HG03066 (cell line): Measurements from ENCODE around the gene CYP8B1.

Experiments used
- ATAC-seq: cut with Tn5 transposase; IDR thresholded peaks from one replicate; pipeline ENCODE4 v1.9.1; 2021; ENCODE audit warnings: low read depth; ENCODE audit not compliant: unreplicated experiment

CYP8B1 gene, protein sequence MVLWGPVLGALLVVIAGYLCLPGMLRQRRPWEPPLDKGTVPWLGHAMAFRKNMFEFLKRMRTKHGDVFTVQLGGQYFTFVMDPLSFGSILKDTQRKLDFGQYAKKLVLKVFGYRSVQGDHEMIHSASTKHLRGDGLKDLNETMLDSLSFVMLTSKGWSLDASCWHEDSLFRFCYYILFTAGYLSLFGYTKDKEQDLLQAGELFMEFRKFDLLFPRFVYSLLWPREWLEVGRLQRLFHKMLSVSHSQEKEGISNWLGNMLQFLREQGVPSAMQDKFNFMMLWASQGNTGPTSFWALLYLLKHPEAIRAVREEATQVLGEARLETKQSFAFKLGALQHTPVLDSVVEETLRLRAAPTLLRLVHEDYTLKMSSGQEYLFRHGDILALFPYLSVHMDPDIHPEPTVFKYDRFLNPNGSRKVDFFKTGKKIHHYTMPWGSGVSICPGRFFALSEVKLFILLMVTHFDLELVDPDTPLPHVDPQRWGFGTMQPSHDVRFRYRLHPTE

DNA sequence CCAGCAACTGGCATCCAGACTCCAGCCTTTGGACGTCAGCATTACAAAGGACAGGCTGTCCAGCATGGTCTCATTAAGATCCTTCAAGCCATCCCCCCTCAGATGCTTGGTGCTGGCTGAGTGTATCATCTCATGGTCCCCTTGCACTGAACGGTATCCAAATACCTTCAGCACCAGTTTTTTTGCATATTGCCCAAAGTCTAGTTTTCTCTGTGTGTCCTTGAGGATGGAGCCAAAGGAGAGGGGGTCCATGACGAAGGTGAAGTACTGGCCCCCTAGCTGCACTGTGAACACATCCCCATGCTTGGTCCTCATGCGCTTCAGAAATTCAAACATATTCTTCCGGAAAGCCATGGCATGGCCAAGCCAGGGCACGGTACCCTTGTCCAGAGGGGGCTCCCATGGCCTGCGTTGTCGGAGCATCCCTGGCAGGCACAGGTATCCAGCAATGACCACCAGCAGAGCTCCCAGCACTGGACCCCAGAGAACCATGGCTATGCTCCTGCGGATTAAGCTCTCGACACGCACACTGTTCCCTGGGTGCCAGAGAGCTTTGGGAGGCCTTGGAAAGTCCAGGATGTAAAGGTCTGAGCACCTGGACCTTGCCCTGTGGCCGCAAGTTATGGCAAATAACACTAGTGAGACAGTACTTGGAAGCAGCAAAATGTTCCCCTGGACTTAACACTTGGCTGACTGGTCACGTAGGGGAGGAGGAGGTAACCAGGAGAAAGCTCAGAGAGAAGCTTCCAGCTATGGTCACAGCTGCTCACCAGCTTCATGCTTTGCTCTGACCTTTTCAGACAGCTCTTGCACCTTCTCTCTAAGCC lies at the start of gene CYP8B1:
Gene CYP8B1, minus strand, starts transcription at position 555 of the 827 bp plus-strand sequence. Its CDS starts 63 bp downstream, at position 492.
- no peak for ATAC-seq

DNA sequence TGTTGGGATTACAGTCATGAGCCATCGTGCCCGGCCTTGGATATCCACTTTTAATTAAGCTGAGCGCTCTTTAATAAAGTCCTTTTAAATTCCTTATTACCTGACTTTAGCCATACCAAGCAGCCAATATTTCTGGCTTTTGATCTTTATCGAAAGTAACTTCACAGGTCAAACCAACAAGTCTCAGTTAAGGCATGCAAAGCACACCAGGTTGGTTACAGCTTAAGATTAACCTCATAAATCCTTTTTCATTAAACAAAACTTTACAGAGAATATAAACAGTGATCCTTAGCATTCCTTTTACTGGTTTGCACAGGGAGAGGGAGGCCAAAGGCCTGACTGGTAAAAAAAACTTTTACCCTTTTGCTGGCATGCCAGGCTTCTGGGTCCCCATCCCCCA lies 47.9 kb upstream of the CYP8B1 start:
- ATAC-seq: no peak

DNA sequence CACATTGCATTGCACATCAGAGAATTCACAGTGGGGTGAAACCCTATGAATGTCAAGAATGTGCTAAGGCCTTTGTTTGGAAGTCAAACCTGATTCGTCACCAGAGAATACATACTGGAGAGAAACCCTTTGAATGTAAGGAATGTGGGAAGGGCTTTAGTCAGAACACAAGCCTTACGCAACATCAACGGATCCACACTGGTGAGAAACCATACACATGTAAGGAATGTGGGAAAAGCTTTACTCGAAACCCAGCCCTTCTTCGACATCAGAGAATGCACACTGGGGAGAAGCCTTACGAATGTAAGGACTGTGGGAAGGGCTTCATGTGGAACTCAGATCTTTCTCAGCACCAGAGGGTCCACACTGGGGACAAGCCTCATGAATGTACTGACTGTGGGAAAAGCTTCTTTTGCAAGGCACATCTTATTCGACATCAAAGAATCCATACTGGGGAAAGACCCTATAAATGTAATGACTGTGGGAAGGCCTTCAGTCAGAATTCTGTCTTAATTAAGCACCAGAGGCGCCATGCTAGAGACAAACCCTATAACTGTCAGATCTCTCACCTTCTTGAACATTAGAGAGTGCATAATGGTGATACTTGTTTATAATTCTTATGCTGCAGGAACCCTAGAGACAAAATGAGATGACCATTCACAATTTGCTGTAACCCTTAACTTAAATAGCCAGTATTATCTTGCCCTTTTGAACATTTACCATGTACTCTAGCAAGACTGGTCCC lies 39.3 kb upstream of the CYP8B1 start:
- no peak for ATAC-seq

DNA sequence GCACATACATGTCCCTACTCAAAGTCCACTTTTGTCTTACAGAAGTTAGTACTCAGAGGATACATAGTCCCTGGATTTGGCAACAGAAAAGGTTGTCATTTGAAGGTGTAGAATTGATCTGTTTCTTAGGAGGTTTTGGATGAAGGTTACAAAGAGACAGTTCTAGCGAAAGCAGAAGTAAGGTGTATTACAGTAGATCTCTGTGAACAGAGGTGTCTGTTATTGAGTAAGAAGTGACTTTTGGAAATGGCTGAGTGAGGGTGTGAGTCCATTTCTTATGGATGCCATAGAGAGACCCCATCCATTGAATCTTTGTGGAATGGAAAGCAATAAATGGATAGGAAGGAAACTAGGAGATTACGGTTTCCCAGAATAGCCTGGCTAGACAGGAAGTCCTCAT lies 35.9 kb upstream of the CYP8B1 start:
- ATAC-seq: no peak

DNA sequence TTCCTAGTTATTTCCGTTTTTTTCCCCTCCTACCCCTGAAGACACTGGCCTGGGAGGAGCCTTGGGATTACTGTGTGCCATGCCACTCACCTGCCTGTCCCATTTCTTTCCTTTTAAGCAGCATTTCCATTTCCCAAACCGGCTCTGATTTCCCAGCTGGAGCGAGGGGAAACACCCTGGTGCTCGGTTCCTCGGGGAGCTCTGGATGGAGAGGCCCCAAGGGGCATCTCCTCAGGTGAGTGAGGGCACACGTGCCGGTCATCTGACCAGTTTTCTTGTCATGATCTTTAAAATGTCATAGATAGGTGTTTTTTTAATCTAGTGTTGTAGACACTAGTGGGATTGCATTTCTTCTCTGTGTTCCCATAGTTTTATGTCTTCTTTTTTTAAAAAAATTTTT lies 33.0 kb upstream of the CYP8B1 start:
- no peak for ATAC-seq

DNA sequence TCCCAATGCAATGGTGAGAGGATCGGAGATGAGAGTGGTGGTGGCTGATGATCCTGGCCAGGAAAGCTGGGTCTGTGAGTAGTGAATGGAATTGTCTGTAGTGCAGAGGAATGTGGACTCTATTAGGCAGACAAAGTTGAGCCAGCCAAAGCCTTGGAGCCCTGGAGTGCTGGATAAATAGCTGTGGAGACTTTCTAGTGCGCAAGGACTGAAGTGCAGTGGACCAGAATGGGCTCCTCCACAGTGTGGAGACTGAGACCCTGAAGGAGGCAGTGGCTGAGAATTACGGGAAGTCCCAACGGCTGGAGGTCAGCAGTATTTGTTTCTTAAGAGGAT lies 31.1 kb upstream of the CYP8B1 start:
- no peak for ATAC-seq

DNA sequence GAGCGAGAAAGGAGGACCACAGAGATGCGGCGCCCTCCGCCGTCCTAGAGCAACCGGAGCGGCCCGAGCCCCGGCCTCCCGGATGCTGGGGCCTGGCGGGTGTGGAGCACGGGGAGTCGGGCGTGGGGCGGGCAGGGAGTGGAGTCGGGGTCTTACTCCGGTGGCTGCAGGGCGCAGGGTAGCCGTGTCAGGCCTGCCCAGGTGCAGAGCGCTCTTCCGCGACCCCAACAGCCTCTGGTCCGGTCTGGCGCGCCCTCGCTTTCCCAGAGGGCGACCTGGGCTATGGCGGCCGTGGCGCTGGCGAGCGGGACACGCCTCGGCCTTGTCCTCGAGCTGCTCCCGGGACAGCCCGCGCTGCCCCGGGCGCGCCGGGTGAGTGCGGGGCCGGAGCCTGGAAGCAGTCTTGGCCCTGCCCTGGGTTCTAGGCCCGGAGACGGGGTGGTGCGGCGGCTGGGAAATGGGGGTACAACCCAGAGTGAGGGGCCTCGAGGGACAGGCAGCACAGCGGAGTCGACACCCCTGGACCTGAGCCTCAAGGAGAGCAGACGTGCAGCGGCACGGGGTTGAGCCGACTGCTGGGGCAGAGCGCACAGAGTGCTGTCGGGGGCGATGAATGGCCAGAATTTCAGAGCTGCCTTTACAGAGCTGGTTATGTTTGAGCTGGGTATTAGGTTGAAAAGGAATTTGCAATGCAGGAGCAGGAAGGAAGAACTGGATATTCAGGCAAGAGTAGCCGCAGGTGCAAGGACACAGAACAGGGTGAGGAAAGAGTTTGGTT lies 30.6 kb upstream of the CYP8B1 start, which contains the start of gene ZNF662:
Gene ZNF662, plus strand, starts transcription at position 73 of the 778 bp plus-strand sequence. CDS start 1,973 bp downstream, outside the sequence.
- no peak for ATAC-seq

DNA sequence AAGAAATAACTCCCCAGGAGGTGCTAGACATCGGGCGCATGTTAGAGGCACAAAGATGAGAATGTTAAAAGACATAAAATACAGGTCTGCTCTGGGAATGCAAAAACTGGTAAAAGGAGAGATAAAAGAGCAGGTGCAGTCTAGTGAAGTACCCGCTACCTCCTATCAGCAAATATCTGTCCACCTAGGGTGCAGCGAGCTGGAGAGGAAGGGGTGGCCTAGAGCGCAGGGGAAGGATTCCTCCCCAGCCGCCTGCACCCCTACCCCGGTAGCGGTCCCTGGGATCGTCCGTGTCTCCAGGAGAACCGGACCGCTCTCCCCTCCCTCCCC lies 30.0 kb upstream of the CYP8B1 start:
- no peak for ATAC-seq

DNA sequence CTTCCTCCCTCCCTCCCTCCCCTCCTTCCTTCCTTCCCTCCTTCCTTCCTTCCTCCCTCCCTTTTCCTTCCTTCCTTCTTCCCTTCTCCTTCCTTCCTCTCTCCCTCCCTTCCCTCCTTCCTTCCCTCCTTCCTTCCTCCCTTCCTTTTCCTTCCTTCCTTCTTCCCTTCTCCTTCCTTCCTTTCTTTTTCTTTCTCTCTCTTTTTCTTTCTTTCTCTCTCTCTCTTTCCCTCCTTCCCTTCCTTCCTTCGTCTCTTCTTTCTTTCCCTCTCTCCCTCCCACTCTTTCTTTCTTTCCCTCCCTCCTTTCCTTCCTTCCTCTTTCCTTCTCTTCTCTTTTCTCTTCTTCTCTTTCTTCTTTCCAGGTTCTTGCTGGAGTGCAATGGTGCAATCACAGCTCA lies 28.4 kb upstream of the CYP8B1 start:
- no peak for ATAC-seq

DNA sequence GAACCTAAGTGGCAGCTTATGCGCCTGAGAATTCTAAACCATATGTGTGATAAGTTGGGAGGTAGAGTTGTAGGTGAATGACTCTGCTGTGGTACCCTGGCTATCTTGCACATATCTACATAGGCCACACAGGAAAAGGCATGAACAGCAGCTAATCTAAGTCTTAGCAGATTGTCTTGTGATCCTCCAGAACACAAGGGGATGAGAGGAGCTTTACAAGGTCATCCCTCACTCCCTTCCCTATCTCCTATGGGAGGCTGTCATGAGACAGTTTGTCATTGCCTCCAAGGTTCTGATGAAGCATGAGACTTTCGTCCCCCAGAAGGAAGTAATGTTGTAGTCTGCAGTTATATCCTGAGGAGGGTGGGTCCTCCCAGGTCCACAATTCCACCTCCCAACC lies 26.6 kb upstream of the CYP8B1 start:
- no peak for ATAC-seq

DNA sequence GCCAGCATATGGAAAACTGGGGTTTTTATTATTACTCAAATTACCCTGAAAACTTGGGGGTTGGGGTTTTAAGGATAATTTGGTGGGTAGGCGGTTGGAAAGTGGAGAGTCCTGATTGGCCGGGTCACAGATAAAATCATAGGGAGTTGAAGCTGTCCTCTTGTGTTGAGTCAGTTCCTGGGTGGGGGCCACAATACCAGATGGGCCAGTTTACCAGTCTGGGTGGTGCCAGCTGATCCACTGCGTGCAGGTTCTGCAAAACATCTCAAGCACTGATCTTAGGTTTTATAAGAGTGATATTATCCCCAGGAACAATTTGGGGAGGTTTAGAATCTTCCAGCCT lies 25.4 kb upstream of the CYP8B1 start:
- no peak for ATAC-seq

DNA sequence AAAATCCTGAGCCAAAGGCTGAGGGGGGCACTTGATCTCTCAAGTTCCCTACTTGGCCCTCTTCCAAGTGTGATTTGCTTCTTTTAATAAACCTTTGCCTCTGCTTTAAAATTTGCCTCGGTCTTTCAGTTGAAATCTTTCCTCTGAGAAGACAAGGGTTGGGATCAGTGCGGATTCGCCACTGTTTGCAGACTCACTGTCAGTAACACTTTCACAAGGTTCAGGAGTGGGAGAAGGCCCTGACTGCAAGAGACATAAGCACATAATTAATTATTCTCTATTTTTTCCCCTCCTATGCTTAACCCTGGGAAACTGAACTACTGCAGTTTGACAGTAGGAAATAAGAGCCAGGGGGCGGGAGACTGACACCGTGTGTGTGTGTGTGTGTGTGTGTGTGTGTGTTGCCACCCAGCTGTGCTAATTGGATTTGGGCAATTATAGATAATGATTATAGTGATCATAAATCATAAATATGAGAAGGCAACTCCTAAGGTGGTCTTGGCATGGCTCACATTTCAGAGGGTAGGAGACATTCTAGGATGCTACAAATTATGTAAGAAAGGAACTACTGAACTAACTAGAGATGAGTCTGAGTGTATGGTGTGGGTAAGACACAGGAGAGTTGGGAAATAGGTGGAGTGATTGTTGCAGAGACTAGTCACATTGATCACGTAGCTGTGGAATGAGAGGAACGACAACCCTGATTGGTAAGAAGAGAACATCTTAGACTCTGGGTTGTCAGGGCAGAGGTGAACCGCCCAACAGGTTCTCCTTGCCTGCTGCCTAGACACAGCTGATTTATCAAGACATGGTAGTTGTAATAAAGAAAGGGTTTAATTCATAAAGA lies 24.8 kb upstream of the CYP8B1 start:
- ATAC-seq: no peak

DNA sequence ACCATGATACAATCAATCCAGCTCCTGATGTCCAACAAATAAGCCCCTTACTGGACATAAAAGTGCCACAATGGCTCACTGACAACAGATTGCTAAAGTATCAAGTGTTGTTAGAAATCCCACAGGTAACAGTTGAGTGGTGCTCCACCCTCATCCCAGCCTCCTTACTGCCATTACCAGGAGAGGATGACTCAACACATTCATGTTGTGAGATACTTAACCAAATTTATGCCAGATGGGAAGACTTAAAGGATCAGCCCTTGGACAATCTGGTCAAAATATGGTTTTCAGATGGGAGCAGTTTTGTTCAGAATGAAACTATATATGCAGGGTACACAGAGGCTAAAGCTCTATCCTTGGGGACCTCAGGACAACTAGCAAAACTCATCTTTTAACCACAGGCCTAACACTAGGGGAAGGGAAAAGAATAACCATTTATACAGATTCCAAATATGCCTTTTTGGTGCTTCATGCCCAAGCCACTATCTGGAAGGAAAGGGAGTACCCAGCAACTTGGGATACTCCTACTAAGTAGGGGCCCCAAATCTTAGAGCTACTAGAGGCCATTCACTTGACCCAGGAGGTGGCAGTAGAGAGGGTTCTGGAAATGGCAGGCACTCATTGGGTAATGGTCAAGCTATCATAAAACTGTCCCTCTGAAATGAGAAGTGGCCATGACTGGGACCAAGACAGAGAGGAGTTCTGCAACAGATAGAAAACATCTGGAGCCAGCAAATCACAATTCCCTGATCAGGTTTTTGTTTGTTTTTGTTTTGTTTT lies 23.4 kb upstream of the CYP8B1 start:
- ATAC-seq: no peak

DNA sequence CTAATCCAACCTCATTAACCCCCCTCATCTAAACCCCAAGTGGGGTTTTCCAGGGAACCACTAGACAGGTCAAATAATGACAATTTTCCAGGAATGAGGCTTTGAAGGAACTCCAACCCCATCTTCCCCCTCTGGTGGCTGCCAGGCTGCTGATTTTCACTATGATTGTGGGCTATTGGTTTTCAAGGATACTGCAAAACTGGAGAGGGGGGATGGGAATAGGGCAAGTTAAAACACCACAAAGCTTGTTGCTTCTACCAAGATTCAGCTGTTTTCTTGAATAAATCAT lies 19.8 kb upstream of the CYP8B1 start:
- ATAC-seq: no peak

DNA sequence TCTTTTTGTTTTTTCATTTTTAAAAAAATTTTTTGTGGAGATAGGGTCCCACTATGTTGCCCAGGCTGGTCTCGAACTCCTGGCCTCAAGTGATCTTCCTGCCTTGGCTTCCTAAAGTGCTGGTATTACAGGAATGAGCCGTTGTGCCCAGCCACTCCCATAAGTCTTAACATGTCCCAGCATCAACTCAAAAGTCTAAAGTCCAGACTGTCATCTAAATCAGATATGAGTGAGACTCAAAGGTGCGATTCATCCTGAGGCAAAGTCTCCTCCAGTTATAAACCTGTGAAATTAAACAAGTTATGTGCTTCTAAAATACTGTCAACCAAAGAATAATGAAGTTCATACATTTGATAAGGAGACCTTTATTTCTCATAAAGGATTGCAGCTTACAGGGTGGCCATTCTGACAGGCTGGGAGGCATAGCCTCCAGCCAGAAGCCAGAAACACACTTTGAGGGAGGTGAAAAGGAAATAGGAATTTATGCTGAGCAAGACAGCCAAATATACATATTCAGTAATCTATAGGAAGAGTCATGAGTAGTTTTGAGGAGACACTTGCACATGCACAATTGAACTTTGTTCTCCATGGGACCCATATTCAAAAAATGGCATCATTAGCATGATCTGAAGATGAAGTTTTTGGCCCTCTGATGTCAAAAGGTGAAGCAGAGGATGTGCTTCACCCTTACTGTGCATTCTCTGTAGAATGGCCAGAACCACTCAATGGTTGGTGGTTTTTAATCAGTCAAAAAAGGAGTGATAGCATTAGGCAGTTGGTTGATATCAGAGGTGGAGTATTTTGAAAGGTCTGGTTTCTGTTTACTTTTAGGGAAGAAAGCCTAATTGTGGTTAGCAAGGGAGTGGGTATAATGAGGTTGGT lies 19.3 kb upstream of the CYP8B1 start:
- no peak for ATAC-seq

DNA sequence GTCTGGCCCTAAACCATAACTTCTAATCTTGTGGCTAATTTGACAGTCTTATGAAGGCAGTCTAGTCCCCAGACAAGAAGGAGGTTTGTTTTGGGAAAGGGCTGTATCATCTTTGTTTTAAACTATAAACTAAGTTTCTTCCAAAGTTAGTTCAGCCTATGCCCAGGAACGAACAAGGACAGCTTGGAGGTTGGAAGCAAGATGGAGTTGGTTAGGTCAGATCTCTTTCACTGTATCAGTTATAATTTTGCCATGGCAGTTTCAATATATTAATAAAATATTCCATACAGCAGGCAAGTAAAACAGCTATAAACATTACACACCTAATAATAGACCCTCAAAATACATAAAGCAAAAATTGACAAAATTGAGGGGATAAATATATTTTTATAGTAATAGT lies 17.1 kb upstream of the CYP8B1 start:
- ATAC-seq: no peak

DNA sequence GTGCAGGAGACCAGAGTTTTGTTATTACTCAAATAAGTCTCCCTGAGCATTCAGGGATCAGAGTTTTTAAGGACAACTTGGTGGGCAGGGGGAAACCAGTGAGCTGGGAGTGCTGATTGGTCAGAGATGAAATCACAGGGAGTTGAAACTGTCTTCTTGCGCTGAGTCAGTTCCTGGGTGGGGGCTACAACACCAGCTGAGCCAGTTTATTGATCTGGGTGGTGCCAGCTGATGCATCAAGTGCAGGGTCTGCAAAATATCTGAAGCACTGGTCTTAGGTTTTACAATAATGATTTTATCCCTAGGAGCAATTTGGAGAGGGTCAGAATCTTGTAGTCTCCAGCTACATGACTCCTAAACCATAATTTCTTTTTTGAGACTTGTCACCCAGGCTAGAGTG lies 16.5 kb upstream of the CYP8B1 start:
- ATAC-seq: no peak

DNA sequence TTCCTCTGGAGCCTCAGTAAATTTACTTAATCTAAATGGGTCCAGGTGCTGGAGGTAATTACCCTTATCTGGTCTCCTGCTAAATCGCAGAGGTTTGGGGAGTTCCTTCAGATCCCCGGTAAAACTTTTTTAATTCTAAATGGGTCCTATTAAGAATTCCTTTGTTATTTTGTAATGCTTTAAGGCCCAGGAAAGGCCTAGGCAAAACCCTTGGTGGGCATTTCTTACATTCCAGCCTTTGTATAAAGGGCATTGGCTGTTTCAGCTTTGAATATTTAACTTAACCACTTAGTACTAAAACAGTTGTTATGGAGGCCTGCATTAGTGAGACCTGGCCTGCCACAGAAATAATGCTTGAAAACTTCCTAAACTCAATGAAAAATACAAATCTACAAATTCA lies 15.4 kb upstream of the CYP8B1 start:
- ATAC-seq: no peak
